DMS79 (cell line): Measurements from ENCODE around the gene GRPEL2.
"Not testable (repeated sequence)": the region's sequence is repeated elsewhere in the genome, so short reads cannot be mapped to it uniquely, and the experiment has no call there.

Experiments
- DNase-seq: peaks from one replicate; lab custom pipeline; 2025; lab: John Stamatoyannopoulos, UW

GRPEL2 gene

DNA sequence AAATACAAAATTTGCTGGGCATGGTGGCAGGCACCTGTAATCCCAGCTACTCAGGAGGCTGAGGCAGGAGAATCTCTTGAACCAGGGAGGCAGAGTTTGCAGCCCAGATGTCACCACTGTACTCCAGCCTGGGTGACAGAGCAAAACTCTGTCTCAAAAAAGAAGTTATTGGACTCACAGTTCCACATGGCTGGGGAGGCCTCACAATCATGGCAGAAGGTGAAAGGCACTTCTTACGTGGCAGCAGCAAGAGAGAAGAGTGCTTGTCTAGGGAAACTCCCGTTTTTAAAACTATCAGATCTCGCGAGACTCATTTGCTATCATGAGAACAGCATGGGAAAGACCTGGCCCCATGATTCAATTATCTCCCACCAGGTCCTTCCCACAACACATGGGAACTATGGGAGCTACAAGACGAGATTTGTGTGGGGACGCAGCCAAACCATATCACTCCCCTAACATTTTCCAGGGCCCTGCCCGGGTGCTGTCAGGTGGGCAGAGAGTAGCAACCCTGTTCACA, 53.5 kb downstream of the GRPEL2 start:
- DNase-seq = not testable (repeated sequence)

DNA sequence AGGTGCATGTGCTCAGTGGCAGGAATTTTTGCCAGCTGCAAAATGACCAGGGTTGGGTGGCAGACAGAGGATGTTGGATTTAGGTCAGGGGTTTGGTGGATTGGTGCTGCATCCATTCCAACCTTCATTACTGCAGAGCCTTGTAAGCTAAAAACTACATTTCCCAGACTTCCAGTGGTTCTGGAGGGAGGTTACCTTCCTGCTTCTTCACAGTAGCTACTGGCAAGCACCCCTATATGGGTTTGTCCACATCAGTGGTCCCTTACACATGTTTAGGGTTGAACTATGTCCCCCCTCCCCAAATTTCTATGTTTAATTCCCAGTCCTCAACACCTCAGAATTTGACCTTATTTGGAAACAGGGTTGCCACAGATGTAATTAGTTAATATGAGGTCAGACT, 54.5 kb downstream of the GRPEL2 start:
- no peak for DNase-seq

DNA sequence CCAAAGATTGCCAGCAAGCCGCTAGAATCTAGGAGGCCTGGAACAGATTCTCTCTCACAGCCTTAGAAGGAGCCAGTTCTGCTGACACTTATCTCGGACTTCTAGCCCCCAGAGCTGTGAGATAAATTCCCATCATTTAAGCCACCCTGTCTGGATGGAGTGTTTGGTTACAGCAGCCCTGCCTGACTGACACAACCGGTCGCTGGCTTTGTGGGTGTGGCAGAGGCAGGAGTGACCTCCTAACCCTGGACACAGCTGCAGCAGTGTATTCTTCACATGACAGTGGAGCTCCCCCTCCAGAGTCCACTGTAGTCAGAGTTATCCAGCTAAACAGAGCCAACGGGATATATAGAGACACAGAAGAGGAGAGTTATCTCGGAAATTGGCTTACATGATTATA, 55.0 kb downstream of the GRPEL2 start:
- no peak for DNase-seq

- no peak for DNase-seq
Observed at GRCh38 chr5:149401051-149401450, 55.8 kb downstream of the GRPEL2 start.

DNA sequence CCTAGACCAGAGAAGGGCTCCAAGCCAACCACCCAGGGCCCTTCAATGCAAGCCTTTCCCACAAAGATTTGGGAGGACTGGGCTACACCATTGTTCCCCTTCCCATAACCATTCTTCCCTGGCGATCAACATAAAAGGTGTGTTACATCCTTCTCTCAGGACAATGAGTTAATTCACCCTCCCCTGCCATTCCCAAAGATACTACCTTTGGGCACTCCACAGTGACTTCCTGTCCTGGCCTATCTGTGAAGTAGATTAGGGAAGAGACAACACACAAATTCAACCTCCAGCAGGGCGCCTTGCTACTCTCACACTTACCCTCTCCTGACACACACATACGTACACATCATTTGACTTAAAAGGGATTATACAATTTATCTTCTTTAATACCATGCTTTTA, 57.0 kb downstream of the GRPEL2 start:
- DNase-seq = no peak
